CD4-positive, alpha-beta T cell treated with Interferon alpha-2 for 1 hour (primary cell): ENCODE data around the gene NEURL1.
"Not testable (repeated sequence)": the region's sequence is repeated elsewhere in the genome, so short reads cannot be mapped to it uniquely, and the experiment has no call there.

Experiments used
- DNase-seq, 2 donors: peaks; one replicate each; pipeline ENCODE4 v3.0.0-alpha.2; 2020 to 2022

The NEURL1 gene

DNA sequence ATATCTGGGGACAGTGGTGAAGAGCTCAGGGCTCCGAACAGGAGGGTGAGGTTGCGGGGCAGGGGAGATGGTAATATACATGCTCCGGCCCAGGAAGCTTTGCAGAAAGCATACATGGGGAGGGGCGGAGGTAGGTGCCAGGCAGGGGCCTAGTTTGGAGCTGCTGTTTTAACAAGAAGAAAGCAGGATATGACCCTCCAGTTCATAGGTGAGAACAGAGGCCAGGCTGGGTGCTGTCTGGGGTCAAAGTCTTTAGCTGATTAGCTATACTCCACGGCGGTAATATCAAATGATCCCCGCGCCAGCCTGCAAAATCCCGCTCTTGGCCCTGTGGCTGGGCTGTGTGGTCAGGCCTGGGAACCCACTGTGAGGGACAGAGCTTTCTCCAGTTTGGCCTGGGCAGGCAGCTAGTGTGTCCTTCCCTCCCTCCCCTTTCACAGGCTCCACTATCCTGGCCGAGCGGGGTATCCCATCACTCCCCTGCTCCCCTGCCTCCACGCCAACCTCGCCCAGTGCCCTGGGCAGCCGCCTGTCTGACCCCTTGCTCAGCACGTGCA lies 95.6 kb downstream of the NEURL1 start:
- no peak for DNase-seq

DNA sequence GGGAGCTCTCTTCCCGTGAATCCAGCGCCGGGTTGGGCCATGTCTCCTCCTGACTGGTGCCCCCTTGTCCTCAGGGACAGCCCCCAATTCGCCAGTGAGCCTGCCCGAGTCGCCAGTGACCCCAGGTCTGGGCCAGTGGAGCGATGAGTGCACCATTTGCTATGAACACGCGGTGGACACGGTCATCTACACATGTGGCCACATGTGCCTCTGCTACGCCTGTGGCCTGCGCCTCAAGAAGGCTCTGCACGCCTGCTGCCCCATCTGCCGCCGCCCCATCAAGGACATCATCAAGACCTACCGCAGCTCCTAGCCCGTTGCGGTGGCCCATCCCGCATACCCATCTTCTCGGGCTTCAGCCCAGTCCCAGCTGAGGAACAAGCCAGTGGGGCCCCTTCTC lies 96.6 kb downstream of the NEURL1 start:
- no peak for DNase-seq

- no peak for DNase-seq
Measured at GRCh38 chr10:103590744-103591291, 97.3 kb downstream of the NEURL1 start.

DNA sequence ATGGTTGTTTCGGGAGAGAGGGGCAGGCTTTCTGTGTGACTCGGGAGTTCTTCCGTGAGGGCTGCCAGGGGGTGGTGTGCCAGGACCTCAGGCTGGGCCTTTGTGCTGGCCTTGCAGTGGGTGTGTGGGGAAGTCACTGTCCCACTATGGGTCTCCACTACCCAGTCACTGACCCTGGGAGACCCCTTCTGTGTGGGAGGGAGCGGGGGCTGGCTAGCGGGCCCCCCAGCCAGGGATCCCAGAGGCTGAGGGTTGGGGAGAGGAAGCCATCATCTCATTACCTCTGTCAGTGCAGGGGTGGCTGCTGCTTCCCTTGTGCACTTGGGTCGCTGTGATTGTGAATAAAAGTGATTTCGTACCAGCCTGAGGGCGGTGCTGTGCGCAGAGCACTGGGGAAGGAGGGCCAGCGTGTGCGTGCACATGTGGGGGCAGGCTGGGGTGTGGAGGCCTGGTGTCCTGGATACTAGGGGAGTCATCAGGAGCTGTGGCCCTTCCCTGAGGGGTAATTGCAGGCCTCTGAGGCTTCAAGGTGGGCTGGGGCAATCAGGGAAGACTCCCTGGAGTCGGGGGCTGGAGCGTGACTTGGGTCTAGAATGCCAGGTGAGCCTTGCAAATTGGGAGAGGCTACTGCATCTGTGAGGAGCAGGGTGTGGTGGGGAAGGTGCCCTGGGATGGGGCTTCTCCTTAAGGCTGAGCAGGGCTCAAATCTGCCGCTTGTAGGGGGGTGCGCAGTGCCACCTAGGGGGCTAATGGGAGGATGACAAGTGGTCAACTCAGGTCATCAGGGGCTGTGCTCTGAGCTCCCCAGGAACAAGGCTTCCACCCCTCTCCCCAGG lies 98.9 kb downstream of the NEURL1 start:
- DNase-seq: peak; percentile 18 to 37

DNA sequence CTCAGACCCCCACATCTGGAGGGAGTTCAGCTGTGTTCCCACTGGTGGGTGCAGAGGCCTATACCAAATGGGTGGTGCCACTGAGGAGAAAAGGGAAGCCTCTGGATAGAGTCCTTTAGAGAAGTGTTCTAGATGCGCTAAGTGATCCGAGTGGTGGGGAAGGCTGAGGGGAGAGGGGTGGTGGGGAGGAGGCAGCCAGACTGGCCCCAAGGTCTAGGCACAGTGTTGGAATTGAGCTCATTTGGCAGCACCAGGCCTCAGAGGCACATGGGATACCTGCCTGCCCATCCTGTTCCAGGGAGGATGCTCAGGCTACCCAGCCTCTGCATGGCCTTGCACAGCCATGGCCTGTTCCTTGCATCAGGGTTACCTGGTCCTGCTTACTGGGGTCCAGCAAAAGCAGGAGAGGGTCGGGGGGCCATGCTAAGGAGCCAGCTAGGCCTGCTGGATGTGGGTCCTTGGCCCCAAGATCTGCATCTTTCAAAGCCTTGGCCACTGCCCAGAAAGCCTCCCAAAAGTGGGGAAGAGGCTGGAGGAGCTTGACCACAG lies 99.6 kb downstream of the NEURL1 start:
- no peak for DNase-seq

DNA sequence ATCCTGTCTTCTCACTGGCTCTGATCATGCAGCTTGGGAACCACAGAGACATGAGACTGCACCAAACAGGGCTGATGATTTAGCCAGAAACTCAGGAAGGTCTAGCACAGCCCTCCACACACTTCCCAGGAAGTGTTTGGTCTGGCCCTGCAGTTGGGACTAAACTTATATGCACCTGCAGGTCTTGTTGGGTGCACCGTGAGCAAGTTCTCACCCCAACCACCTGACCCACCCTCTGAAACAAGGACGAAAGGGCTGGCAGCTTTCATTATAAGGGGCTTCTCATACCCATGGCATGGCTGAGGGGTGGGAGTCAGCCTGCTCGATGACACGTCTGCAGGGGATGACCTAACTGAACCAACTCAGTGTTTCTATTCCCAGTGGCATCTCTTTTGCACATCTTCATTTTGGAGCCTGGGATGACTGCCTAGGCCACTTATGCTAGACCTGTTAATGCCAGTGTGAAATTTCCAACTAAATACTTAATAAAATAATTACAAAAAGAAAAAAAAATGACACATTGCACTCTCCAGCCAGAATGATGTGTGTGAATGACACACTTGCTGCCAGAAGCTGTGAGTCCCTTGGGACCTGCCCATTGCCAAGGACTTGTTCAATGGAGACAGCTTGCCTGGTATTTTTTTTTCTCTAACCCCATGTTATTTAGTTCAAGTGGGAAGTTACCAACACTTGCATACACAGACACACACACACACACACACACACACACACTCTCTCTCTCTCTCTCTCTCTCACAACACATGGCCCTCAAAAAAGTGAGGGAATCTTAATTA lies 102.6 kb downstream of the NEURL1 start:
- DNase-seq: no peak

- no peak for DNase-seq
Measured at GRCh38 chr10:103597003-103597402, 103.5 kb downstream of the NEURL1 start.

GRCh38 chr10:103598654-103599115 lies 105.2 kb downstream of the NEURL1 start:
- no peak for DNase-seq

DNA sequence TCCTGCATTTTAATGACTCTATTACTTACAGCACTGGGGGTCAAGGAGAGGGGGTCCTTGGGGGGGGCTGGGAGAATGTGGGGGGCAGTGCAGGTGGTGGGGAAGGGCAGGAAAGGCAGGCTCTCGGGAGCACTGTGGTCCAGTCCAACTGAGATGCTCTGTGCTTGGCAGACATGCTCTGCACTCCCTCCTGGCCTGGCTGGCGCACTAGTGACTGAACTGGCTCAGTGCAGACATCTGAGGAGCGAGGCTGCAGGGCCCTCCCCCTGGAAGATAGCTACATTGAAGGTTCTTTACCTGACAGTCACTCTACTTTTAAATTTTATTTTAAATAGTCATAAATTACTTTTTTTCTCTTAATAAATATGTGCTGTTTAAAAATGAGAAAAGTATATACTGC lies 105.7 kb downstream of the NEURL1 start:
- DNase-seq: no peak

GRCh38 chr10:103599907-103600306 lies 106.4 kb downstream of the NEURL1 start:
- DNase-seq: no peak

DNA sequence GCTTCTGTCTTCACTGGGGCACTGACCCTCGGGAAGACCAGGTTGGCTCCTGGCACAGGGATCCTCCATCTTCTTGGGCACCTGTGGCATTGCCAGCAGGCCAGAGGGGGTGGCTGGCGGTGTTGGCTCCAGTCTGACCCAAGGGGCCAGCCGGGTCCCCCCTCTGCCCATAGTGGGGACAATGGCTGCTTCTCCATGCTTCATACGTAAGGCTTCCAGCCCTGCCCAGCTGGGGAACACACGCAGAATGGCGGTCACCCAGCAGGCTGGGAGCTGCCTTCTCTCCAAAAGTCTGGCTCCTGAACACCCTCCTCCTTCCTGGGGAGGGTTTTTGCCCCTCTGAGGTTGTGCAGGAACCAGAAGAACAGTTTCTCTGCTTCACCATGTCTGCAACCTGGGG lies 106.8 kb downstream of the NEURL1 start:
- no peak for DNase-seq

- DNase-seq: no peak
Measured at GRCh38 chr10:103600956-103601569, 107.6 kb downstream of the NEURL1 start.

- no peak for DNase-seq
Measured at GRCh38 chr10:103602028-103602851, 108.7 kb downstream of the NEURL1 start.

- no peak for DNase-seq
Measured at GRCh38 chr10:103602852-103603155, 109.3 kb downstream of the NEURL1 start.

- DNase-seq: no peak
Measured at GRCh38 chr10:103603382-103603781, 109.9 kb downstream of the NEURL1 start.

DNA sequence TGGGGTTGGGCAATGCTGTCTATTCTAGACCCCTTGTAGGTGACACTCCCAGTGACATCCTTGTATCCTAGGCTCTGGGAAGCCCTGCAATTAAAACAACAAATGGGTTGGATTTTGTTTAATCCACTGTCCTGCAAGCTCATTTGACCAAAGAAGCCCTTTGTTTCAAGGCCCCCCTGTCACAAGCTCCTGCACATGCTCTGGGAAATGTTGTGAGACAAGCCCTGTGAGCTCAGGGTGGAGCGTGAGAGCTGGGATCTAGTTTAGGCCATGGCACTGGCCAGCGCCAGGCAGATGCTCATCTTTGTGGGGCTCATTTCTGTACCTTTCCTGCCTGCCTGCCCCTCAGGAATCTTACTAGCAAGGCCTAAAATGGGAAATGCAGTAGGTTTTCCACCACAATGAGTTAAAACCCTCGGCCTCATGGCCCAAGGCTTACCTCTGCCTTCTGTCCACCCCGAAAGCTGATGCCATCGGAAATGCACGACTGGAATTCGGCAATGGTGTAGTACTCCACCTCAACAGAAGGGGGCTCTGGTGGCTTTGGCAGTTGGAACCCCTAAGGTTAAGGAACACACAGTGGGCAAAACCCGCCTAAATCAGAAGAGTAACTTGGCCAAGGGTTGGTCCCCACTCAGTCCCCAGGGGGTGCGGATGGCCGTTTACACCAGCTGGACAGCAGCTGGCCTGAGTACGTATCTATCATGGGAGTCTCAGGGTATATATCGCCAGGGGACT lies 112.0 kb downstream of the NEURL1 start:
- DNase-seq: peak; percentile 26 to 58

- DNase-seq: not testable (repeated sequence)
Measured at GRCh38 chr10:103606097-103606438, 112.6 kb downstream of the NEURL1 start.

DNA sequence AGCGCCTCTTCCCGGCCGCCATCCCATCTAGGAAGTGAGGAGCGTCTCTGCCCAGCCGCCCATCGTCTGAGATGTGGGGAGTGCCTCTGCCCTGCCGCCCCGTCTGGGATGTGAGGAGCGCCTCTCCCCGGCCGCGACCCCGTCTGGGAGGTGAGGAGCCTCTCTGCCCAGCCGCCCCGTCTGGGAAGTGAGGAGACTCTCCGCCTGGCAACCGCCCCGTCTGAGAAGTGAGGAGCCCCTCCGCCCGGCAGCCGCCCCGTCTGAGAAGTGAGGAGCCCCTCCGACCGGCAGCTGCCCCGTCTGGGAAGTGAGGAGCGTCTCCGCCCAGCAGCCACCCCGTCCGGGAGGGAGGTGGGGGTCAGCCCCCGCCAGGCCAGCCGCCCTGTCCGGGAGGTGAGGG lies 113.5 kb downstream of the NEURL1 start:
- DNase-seq: not testable (repeated sequence)

DNA sequence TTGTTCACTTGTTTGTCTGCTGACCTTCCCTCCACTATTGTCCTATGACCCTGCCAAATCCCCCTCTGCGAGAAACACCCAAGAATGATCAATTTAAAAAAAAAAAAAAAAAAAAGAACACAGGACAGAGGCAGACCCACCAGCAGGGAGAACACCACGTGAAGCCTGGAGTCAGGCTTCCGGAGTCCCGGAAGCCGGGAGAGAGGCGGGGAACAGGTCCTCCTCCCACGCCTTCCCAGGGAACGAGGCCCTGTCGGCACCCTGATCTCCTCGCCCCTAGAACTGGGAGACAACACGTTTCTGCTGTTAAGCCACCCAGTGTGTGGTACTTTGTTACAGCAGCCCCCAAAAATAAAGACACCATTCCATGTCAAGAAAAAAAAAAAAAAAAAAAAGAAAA lies 114.6 kb downstream of the NEURL1 start:
- DNase-seq: not testable (repeated sequence)

GRCh38 chr10:103609231-103610082 lies 116.0 kb downstream of the NEURL1 start:
- DNase-seq: no peak
